Measurements from ENCODE around the gene XKRX.

GRCh38 chrX:100924375-100924774 lies 4.3 kb downstream of the XKRX start:
- TF ChIP-seq CTCF (IDR thresholded peaks at IDR 0.05), result no peak
- TF ChIP-seq ZFX (IDR thresholded peaks at IDR 0.05; ENCODE audit: borderline replicate concordance), result no peak

Measured in 22Rv1 (cell line).